Adipocyte (in vitro differentiated cells): ENCODE data around the gene CTSH.
A peak's percentile ranks its signal among the peaks of the same experiment; 100 is the strongest.
"Not testable (repeated sequence)": the region's sequence is repeated elsewhere in the genome, so short reads cannot be mapped to it uniquely, and the experiment has no call there.

Experiments
- DNase-seq: peaks from one replicate; pipeline ENCODE4 v3.0.0-alpha.2; 2015; ENCODE audit warnings: low read depth
- H3K27me3 ChIP-seq: replicated peaks from 2 replicates; pipeline ENCODE4 v1.7.0; 2013; ENCODE audit warnings: mild to moderate bottlenecking, low read length, moderate library complexity; ENCODE audit not compliant: control insufficient read depth, insufficient read depth
- H3K36me3 ChIP-seq: 2 replicates; pipeline ENCODE4 v1.7.0; 2013; ENCODE audit warnings: low read length, mild to moderate bottlenecking, moderate library complexity; ENCODE audit not compliant: control insufficient read depth, insufficient read depth, severe bottlenecking
- H3K4me1 ChIP-seq: 2 replicates; pipeline ENCODE4 v1.7.0; 2013; ENCODE audit warnings: mild to moderate bottlenecking, low read length, moderate library complexity; ENCODE audit not compliant: control insufficient read depth, insufficient read depth
- H3K4me3 ChIP-seq: 2 replicates; pipeline ENCODE4 v1.7.0; 2013; ENCODE audit warnings: mild to moderate bottlenecking, low read length, moderate library complexity
- H3K9ac ChIP-seq: 2 replicates; pipeline ENCODE4 v1.7.0; 2013; ENCODE audit warnings: mild to moderate bottlenecking, low read length, moderate library complexity
- H3K9me3 ChIP-seq: 2 replicates; pipeline ENCODE4 v1.7.0; 2013; ENCODE audit warnings: mild to moderate bottlenecking, low read length, moderate library complexity; ENCODE audit not compliant: control insufficient read depth

CTSH gene

GRCh38 chr15:78876954-78877353 is 67.9 kb downstream of the CTSH start:
- not testable (repeated sequence) for H3K9me3 ChIP-seq, DNase-seq, H3K27me3 ChIP-seq
- peaks cover 14% of the 10 kb centered on the region for H3K36me3 ChIP-seq
- H3K4me3 ChIP-seq: peak overlapping the region; percentile 100
- peaks cover 68% of the 10 kb centered on the region for H3K4me1 ChIP-seq
- peak overlapping the region; percentile 63 for H3K9ac ChIP-seq

- Histone ChIP-seq H3K9me3 (no peaks in the 10 kb centered on the region), H3K4me1 (peaks cover 52% of the 10 kb centered on the region), H3K4me3 (peak overlapping the region; percentile 100), H3K9ac (peak overlapping the region; percentile 100), H3K27me3 (no peaks in the 10 kb centered on the region), H3K36me3 (no peaks in the 10 kb centered on the region)
- DNase-seq: peak; percentile 29
Measured at GRCh38 chr15:78875107-78875914, 69.5 kb downstream of the CTSH start.

GRCh38 chr15:78873793-78874765 is 70.8 kb downstream of the CTSH start:
- no peaks in the 10 kb centered on the region for H3K9me3 ChIP-seq
- H3K4me1 ChIP-seq: peaks cover 40% of the 10 kb centered on the region
- H3K36me3 ChIP-seq: no peaks in the 10 kb centered on the region
- H3K9ac ChIP-seq: peak overlapping the region; percentile 100
- H3K27me3 ChIP-seq: no peaks in the 10 kb centered on the region
- DNase-seq: peak; percentile 60
- peak overlapping the region; percentile 100 for H3K4me3 ChIP-seq

GRCh38 chr15:78872972-78873792 is 71.7 kb downstream of the CTSH start:
- Histone ChIP-seq H3K4me1 (peaks cover 31% of the 10 kb centered on the region), H3K36me3 (no peaks in the 10 kb centered on the region), H3K9me3 (no peaks in the 10 kb centered on the region), H3K4me3 (peak overlapping the region; percentile 100), H3K9ac (peak overlapping the region; percentile 100), H3K27me3 (no peaks in the 10 kb centered on the region)
- peak; percentile 94 for DNase-seq

DNA sequence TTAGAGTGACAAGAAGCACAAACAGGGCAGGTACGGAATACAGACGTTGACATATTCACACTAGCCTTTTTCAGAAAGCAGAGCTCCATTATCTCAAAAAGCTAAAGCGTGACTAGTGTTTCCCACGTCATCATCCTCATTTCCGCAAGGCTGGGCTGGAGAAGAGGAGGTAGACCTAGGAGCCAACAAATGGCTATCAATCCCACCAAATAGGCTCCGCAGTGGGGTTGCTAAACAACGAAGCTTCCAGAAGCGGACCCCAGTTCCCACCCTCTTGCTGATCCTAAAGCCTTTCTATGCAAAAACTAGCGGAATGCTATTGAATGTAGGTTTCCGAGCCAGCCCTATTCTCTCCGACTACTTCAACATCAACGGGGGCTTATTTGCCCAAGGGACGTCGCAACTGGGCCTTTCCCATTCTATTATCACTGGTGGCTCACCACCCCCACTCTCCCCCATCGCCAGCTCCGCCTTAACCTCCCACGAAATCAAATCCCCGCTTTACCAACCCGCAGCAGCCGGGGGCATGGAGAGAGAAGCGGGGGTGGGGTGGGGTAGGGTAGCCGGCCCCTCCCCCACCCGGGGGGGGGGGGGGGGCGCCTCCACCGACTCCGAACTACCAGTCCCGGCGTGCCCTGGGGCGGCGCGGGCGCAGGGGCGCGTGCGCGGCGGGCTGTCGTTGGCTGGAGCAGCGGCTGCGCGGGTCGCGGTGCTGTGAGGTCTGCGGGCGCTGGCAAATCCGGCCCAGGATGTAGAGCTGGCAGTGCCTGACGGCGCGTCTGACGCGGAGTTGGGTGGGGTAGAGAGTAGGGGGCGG is 72.5 kb downstream of the CTSH start, which contains the start of gene MORF4L1:
Gene MORF4L1 (plus strand): TSS at position 736 of the 817 bp plus-strand sequence. CDS start 128 bp downstream, outside the sequence.
- peak; percentile 97 for DNase-seq
- Histone ChIP-seq H3K9me3 (no peaks in the 10 kb centered on the region), H3K9ac (peak within 1 kb of the TSS; percentile 100), H3K4me3 (peak within 1 kb of the TSS; percentile 100), H3K27me3 (no peaks in the 10 kb centered on the region), H3K36me3 (no peaks in the 10 kb centered on the region), H3K4me1 (peaks cover 22% of the 10 kb centered on the region)

GRCh38 chr15:78871483-78872127 is 73.2 kb downstream of the CTSH start:
- H3K9ac ChIP-seq: peak overlapping the region; percentile 78
- peaks cover 17% of the 10 kb centered on the region for H3K4me1 ChIP-seq
- DNase-seq, H3K27me3 ChIP-seq, H3K36me3 ChIP-seq, H3K4me3 ChIP-seq, H3K9me3 ChIP-seq: not testable (repeated sequence)
